Gastroesophageal sphincter (tissue), 4 donors: ENCODE data around the gene HSD11B1. TPM values are rescaled to one million over a fixed set of nuclear protein-coding genes. Genes with fewer than 3 reads are reported as not detected.

Experiments used
- ATAC-seq: fragments of 150-250 bp; one replicate; pipeline ENCODE4 v1.9.1; 2016; ENCODE audit warnings: mild to moderate bottlenecking, moderate library complexity
- H3K27ac ChIP-seq, 4 donors: fragments of 200-600 bp; sonication (generic) in 3 of 4; 1 replicate in 3 of 4; 2 replicates in 1 of 4; pipeline ENCODE4 v1.5.1; 2016 to 2019
- H3K27me3 ChIP-seq: fragments of 200-600 bp; sonication (generic); one replicate; pipeline ENCODE4 v1.5.1; 2019
- H3K36me3 ChIP-seq, 2 donors: fragments of 200-600 bp; sonication (generic); one replicate each; pipeline ENCODE4 v1.5.1; 2019; ENCODE audit warnings: control low read depth in 1 of 2
- H3K4me1 ChIP-seq, 3 donors: fragments of 200-600 bp; sonication (generic); 1 replicate in 2 of 3; 2 replicates in 1 of 3; pipeline ENCODE4 v1.5.1; 2016 to 2019; ENCODE audit warnings: control low read depth in 2 of 3
- H3K4me3 ChIP-seq, 2 donors: fragments of 200-600 bp; sonication (generic); one replicate each; pipeline ENCODE4 v1.5.1; 2019; ENCODE audit warnings: mild to moderate bottlenecking in 1 of 2, moderate library complexity in 1 of 2
- H3K9me3 ChIP-seq, 3 donors: fragments of 200-600 bp; sonication (generic); one replicate each; pipeline ENCODE4 v1.5.1; 2017 to 2019; ENCODE audit warnings: control low read depth in 2 of 3
- CTCF ChIP-seq, 4 experiments: fragments of 200-600 bp in 2 of 4; fragments of 450-650 bp in 2 of 4; sonication (generic) in 1 of 4; IDR thresholded peaks; one replicate each; pipeline ENCODE4 v1.5.1; 2017 to 2019; ENCODE audit warnings: antibody characterized with exemption in 4 of 4, mild to moderate bottlenecking in 2 of 4, moderate library complexity in 2 of 4
- EP300 ChIP-seq: sonication (generic); formaldehyde crosslinking; IDR thresholded peaks from one replicate; pipeline ENCODE4 v1.6.1; 2017; ENCODE audit warnings: antibody characterized with exemption, mild to moderate bottlenecking
- POLR2A ChIP-seq, 2 donors: fragments of 450-650 bp; IDR thresholded peaks; one replicate each; pipeline ENCODE4 v1.6.1; 2017; ENCODE audit warnings: antibody characterized with exemption in 2 of 2, mild to moderate bottlenecking in 2 of 2, moderate library complexity in 1 of 2
- POLR2AphosphoS5 ChIP-seq: sonication (generic); formaldehyde crosslinking; IDR thresholded peaks from one replicate; pipeline ENCODE4 v1.6.1; 2017; ENCODE audit warnings: antibody characterized with exemption
- WGBS, 2 donors: methylation state at CpG; one replicate each; pipeline ENCODE4 v1.1.5; 2018; ENCODE audit warnings: low coverage in 1 of 2; 5-methylcytosine and 5-hydroxymethylcytosine counted together
- total RNA-seq, 4 donors: library from RNA; depleted of rRNA; stranded (reverse); fragments of >200 nt; gene quantifications; one replicate each; pipeline ENCODE4 v1.1.0, GENCODE V29; 2016

HSD11B1 gene
- total RNA-seq, 4 donors from 2014 or later, result 5.0 to 17.8 (median 8.9) TPM

- H3K9me3 ChIP-seq, result no peaks in the 10 kb centered on the region
- H3K27ac ChIP-seq, result no peak overlapping the region
- TF ChIP-seq POLR2A (IDR thresholded peaks at IDR 0.05) (no peak), EP300 (no peak), CTCF (IDR thresholded peaks at IDR 0.05) (no peak), POLR2AphosphoS5 (no peak)
- H3K4me1 ChIP-seq, result peaks cover 0 to under 1% (median 0%) of the 10 kb centered on the region in 3 donors
- no peaks in the 10 kb centered on the region for H3K27me3 ChIP-seq
- no peak for ATAC-seq
- WGBS, 2 donors, result 85 to 100% methylated on average over 1 to 2 of the region's 2 CpGs
- H3K4me3 ChIP-seq, result no peak overlapping the region
- no peaks in the 10 kb centered on the region for H3K36me3 ChIP-seq
These were observed 72.9 kb downstream of the HSD11B1 start for GRCh38 chr1:209777587-209777986.

- Histone ChIP-seq H3K4me1 (peaks cover 0 to 2% (median 0%) of the 10 kb centered on the region in 3 donors), H3K9me3 (no peaks in the 10 kb centered on the region), H3K4me3 (no peak overlapping the region), H3K36me3 (no peaks in the 10 kb centered on the region), H3K27ac (no peak overlapping the region), H3K27me3 (no peaks in the 10 kb centered on the region)
- WGBS, 2 donors, result 100% methylated on average over 1 of the region's 1 CpG
- TF ChIP-seq POLR2A (IDR thresholded peaks at IDR 0.05), result no peak
- TF ChIP-seq POLR2AphosphoS5, result no peak
- TF ChIP-seq EP300, result no peak
- no peak for TF ChIP-seq CTCF (IDR thresholded peaks at IDR 0.05)
- no peak for ATAC-seq
These were observed 73.5 kb downstream of the HSD11B1 start for GRCh38 chr1:209778102-209778501.

GRCh38 chr1:209780268-209780667 is 75.6 kb downstream of the HSD11B1 start:
- Histone ChIP-seq H3K27me3 (no peaks in the 10 kb centered on the region), H3K4me1 (peaks cover 0 to 18% (median 8%) of the 10 kb centered on the region in 3 donors), H3K4me3 (no peak overlapping the region), H3K27ac (no peak overlapping the region), H3K9me3 (no peaks in the 10 kb centered on the region), H3K36me3 (no peaks in the 10 kb centered on the region)
- ATAC-seq, result no peak
- 86 to 93% methylated on average over 2 of the region's 4 CpGs for WGBS, 2 donors
- TF ChIP-seq CTCF (IDR thresholded peaks at IDR 0.05) (no peak), EP300 (no peak), POLR2AphosphoS5 (no peak), POLR2A (IDR thresholded peaks at IDR 0.05) (no peak)

- Histone ChIP-seq H3K4me3 (peak overlapping the region in 1 of 2 donors; percentile 58), H3K27ac (no peak overlapping the region)
- WGBS, 2 donors, result 64% methylated on average over 2 to 3 of the region's 6 CpGs
These were observed 78.7 kb downstream of the HSD11B1 start for GRCh38 chr1:209783386-209783785.

More at GRCh38 chr1:209783386-209783785, 78.7 kb downstream of the HSD11B1 start:
- no peaks in the 10 kb centered on the region for H3K36me3 ChIP-seq
- no peaks in the 10 kb centered on the region for H3K27me3 ChIP-seq
- peaks cover 7 to 45% (median 12%) of the 10 kb centered on the region in 3 donors for H3K4me1 ChIP-seq
- TF ChIP-seq POLR2AphosphoS5 (no peak), CTCF (IDR thresholded peaks at IDR 0.05) (no peak), EP300 (no peak), POLR2A (IDR thresholded peaks at IDR 0.05) (no peak)
- no peak for ATAC-seq
- H3K9me3 ChIP-seq, result no peaks in the 10 kb centered on the region

Other genes starting within 250 kb of the HSD11B1 start
- gene CAMK1G, start 121.1 kb upstream of the HSD11B1 start, total RNA-seq, result 1 to 10 TPM in 2 of 4 donors, under 1 TPM in 2; 0.19 to 6.8 (median 0.84) TPM
- 10 to 100 TPM in 1 of 4 donors, under 1 TPM in 3; 0.13 to 11.6 (median 0.35) TPM for gene LAMB3, start 52.4 kb upstream of the HSD11B1 start, total RNA-seq
- gene G0S2, start 29.4 kb upstream of the HSD11B1 start, total RNA-seq, result 10 to 100 TPM in 2 of 4 donors, 1 to 10 TPM in 2; 6.0 to 95.2 (median 11.0) TPM
- gene TRAF3IP3, start 51.2 kb downstream of the HSD11B1 start, total RNA-seq, result 1 to 10 TPM in 3 of 4 donors, under 1 TPM in 1; 0.77 to 5.7 (median 3.5) TPM
- 1 to 10 TPM in 1 of 4 donors, under 1 TPM in 3; 0.64 to 1.3 (median 0.87) TPM for gene C1orf74, start 79.7 kb downstream of the HSD11B1 start, total RNA-seq
- 1 to 10 TPM; 1.2 to 6.8 (median 2.8) TPM for gene IRF6, start 101.3 kb downstream of the HSD11B1 start, total RNA-seq
- 1 to 10 TPM; 4.5 to 8.7 (median 8.0) TPM for gene UTP25, start 123.1 kb downstream of the HSD11B1 start, total RNA-seq
- under 1 TPM in 2 of 4 donors, not detected in 2; under 0.01 to 0.27 TPM for gene SYT14, start 233.4 kb downstream of the HSD11B1 start, total RNA-seq